ENCODE results near the gene FADD.

GRCh38 chr11:70156291-70157037 is 46.6 kb upstream of the FADD start:
- no peak for TF ChIP-seq CTCF (IDR thresholded peaks at IDR 0.05 in 8 of 11, conservative IDR thresholded peaks at IDR 0.05 in 3 of 11)
- no peak for TF ChIP-seq POLR2A (IDR thresholded peaks at IDR 0.05)
- no peak for TF ChIP-seq POLR2AphosphoS5 (IDR thresholded peaks at IDR 0.05)
